22Rv1 (cell line): ENCODE results near the gene APOLD1.

Source experiments
- CTCF ChIP-seq: fragments of 450-650 bp; IDR thresholded peaks from 2 replicates; pipeline ENCODE4 v1.5.1; 2017; ENCODE audit warnings: mild to moderate bottlenecking
- ZFX ChIP-seq: fragments of 450-650 bp; IDR thresholded peaks from 2 replicates; pipeline ENCODE4 v1.6.1; 2017; ENCODE audit warnings: antibody characterized with exemption, borderline replicate concordance

DNA sequence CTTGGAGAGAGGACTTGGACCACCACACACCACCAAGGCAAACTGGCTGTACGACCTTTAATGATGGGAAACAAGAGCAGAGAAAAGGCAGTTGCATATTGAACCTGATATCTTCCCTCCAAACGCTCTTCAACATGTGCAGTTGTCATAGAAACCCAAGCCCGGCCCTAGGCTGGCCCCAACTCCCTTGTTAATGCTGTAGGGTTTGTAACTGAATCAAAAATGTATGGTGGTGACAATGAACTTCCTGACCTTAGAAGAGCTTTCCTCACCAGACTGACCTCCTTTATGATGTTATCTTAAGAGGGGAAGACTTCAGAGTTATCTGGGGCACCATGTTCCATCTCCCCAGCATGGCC lies 12.3 kb downstream of the APOLD1 start:
- TF ChIP-seq CTCF (no peak), ZFX (no peak)
